ENCODE measurements around the gene CDS1.
"Not testable (repeated sequence)": the region's sequence is repeated elsewhere in the genome, so short reads cannot be mapped to it uniquely, and the experiment has no call there.

The CDS1 gene

DNA sequence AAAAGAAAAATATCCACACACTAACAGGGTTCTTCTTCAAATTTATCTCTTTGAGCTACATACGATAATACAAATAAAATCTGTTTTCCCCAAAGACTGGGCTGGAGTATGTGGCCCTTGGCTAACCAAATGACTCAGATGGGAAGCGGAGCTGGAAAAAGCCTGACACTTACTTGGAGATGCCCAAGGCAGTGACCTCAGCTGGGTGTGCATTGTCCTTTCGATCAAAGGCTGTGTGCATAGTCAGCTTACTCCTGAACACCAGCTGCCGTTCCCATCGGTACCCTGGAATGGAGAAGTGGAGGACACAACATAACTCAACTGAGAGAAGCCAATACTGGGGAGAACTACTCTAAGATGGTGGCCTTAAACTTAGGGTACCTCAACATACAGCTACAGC is 95.1 kb downstream of the CDS1 start:
- no peak for DNase-seq

GRCh38 chr4:84678976-84679744 is 96.2 kb downstream of the CDS1 start:
- DNase-seq = no peak

DNA sequence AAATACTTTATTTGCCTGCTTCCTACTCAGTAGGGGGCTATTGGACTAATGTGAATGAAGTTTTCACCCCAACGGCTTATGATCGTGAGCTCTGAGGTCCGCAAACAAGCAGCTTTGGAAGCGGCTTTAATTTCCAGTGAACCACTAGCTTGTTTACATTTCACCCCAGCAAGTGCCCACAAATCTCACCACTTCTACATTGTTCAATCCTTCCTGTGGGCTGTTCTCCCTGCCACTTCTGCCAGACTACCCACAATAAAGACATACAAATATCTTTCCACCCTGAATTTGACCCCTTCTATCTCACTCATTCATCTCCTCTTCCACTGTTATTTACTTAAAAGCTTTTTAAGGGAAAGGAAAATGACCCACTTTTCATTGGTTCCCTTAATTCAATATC is 98.0 kb downstream of the CDS1 start:
- DNase-seq = no peak

DNA sequence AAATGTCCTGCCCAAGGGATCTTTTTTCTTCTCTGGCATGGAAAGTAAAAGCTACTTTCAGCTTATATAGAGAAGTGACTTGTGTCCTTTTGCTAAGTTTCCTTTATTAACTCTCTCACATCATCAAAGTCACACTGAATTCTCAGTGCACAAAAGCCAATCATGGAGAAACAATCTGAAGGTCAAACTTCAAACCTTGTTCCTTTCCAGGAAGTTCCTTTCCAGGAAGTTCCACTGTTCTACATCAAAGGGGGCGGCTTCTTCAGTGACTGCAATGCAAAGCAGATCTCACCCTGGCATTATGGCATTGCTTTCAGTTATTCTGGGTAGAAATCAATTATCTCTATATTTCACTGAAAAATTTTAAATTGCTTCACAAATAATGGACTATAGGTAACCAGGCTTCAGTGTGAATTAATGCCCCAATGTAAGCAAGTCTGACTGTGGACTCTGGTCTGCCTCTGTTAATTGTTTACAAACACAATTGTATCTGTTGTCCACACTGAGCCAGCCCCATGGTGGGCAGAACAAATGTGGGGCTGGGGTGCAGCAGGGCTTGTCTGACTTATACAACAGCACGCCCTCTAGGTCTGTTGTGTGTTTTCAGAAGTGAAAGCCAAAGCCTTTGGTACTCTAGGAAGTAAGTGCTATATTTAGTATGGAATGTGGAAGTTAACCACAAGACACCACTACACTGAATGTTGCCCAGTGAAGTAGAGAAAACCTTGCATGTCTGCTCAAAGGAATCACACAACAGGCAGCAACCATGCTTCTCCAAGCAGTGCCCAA is 98.8 kb downstream of the CDS1 start:
- no peak for DNase-seq

DNA sequence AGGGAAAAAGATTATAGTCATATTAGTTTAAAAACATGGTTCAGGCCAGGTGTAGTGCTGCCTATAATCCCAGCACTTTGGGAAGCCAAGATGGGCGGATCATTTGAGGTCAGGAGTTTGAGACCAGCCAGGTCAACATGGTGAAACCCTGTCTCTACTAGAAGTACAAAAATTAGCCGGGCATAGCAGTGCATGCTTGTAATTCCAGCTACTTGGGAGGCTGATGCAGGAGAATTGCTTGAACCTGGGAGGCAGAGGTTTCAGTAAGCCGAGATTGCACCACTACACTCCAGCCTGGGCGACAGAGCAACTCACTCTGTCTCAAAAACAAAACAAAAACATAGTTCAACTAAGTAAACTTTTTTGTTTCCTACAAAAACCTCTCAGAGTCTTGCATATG is 99.7 kb downstream of the CDS1 start:
- DNase-seq = not testable (repeated sequence)

DNA sequence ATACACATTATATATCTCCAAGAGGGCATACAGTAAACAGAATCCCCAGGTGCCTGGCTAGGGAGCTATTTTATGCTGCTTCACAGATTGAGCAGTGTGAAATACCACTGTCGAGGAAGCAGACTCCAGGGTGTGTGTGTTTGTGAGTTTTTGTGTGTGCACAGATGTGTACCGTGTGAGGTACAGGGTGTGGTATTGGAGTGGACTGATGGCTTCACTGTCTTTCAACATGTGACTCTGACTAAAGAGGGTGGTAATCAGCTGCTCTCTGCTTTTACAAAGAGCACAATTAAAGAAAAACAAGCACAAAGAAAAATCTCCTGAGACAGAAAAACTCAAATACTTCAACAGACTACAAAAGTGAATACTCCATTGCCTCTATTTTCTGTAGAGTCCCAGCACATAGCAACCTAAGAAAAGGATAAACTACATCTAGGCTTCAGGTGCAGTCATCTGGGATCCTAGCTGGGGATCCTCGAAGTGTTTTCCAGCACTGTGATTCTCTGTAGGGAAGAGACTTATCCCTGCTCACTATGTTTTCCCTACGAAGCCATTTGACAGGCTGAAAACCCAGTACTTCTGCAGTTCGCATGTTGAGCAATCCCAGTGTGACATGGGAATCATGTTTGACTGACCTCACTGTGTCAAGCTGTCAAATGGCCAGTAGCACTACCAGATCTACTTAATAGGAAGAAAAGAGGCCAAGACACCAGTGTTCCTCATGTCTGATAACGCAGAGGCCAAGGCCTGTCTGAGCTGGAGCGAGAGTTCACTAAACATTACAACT is 100.3 kb downstream of the CDS1 start:
- DNase-seq = no peak

DNA sequence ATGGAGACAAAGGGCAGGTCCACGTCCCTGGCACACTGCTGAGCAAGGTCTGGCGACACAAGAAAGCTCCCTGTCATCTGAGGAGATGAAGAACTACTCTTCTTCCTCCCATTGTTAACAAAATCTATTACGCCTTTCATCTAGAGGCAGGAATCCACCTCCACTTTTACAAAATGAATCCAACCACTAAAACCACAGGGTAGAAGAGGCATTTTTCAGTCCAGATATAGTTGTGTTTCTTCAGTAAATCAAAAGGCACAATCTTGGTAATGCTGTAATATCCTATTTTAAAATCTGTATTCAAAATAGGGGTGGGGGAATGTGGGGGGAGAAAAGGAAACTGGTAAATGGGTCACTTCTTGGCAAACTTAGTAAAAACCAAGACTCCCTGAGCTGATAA is 101.4 kb downstream of the CDS1 start:
- DNase-seq = no peak

DNA sequence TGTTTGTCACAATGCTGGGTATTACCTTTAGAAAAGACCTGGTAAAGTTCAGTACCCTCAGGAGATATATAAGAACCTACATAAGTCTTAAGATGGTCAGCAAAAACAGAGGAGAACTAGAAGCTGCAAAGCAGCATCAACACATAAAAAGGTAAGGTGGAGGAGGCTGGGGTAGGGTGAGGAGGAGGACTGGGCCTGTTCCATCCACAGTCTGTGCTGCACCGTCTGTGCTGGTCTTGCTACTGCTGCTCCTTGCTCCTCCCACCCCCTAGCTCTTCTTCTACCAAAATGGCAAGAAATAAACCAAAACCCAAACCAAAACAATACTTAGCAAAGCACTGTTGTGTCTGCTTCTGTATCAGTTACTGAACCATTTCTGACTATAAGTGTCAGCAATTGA is 102.2 kb downstream of the CDS1 start:
- no peak for DNase-seq

DNA sequence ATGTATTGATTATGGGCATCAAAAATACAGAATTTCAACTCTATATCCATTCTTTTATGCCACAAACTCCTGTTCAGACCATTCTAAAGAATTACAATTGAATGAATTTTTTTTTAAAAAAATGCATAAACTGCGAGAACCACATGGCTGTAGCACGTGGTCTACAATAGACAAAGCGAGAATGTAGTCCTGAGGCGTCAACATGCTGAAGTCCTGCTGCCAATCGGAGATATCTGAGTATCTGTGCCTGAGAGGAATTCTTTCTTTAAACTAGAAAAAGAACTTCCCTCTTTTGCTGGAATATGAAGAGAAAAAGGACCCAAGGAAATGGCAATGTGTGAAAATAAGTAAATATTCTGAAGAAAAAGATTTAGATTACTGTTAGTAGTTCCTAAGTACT is 105.7 kb downstream of the CDS1 start:
- no peak for DNase-seq

- DNase-seq = no peak
Measured at GRCh38 chr4:84689197-84689596, 106.3 kb downstream of the CDS1 start.

- DNase-seq = no peak
Measured at GRCh38 chr4:84690481-84690880, 107.6 kb downstream of the CDS1 start.

GRCh38 chr4:84691170-84691691 is 108.3 kb downstream of the CDS1 start:
- no peak for DNase-seq

- DNase-seq = no peak
Measured at GRCh38 chr4:84691800-84692199, 108.9 kb downstream of the CDS1 start.

DNA sequence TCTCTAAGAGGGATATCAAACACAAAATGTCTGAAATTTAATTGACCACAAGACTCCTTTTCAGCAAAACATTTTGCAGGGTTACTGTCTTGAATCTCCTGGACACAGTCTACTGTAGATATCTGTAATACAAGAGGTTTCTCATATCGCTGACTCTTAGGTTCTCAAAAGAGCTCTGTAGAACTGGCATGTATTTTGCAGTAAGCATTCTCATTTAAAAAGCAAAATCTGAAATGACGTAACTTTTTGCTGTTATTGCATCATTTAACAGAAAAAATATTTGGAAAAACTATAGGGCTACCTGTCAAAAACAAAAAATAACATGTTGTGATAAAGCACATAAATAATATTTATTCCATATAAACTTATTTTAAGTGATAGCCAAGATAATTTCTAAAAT is 114.2 kb downstream of the CDS1 start:
- no peak for DNase-seq

GRCh38 chr4:84697615-84698201 is 114.8 kb downstream of the CDS1 start:
- DNase-seq = no peak

DNA sequence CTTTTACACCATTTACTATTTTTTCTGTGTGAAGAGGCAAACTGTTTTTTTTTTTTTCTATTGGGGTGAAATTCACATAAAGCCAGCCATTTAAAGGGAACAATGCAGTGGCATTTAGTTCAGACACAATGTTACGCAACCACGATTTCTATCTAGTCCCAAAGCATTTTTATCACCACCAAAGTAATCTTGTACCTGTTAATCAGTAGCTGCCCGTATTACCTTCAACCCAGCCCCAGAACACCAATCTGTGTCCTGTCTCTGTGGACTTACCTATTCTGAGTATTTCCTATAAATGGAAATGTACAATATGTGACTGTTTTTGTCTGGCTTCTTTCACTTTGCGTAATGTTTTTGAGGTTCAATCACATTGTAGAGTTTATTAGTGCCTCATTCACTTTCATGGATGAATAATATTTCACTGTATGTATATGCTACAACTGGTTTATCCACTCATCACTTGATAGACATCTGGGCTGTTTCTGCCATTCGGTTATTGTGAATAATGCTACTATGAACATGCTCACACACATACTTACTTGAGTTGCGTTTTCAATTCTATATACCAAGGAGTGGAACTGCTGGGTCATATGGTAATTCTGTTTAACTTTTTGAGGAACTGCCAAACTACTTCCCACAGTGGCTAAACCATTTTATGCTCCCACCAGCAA is 116.2 kb downstream of the CDS1 start:
- DNase-seq = no peak
